HG03108 (cell line): ENCODE data around the gene PCSK7.
"Not testable (repeated sequence)": the region's sequence is repeated elsewhere in the genome, so short reads cannot be mapped to it uniquely, and the experiment has no call there.

Experiments used
- ATAC-seq: cut with Tn5 transposase; IDR thresholded peaks from one replicate; pipeline ENCODE4 v1.9.1; 2021; ENCODE audit warnings: moderate library complexity; ENCODE audit not compliant: unreplicated experiment

The PCSK7 gene, protein sequence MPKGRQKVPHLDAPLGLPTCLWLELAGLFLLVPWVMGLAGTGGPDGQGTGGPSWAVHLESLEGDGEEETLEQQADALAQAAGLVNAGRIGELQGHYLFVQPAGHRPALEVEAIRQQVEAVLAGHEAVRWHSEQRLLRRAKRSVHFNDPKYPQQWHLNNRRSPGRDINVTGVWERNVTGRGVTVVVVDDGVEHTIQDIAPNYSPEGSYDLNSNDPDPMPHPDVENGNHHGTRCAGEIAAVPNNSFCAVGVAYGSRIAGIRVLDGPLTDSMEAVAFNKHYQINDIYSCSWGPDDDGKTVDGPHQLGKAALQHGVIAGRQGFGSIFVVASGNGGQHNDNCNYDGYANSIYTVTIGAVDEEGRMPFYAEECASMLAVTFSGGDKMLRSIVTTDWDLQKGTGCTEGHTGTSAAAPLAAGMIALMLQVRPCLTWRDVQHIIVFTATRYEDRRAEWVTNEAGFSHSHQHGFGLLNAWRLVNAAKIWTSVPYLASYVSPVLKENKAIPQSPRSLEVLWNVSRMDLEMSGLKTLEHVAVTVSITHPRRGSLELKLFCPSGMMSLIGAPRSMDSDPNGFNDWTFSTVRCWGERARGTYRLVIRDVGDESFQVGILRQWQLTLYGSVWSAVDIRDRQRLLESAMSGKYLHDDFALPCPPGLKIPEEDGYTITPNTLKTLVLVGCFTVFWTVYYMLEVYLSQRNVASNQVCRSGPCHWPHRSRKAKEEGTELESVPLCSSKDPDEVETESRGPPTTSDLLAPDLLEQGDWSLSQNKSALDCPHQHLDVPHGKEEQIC

DNA sequence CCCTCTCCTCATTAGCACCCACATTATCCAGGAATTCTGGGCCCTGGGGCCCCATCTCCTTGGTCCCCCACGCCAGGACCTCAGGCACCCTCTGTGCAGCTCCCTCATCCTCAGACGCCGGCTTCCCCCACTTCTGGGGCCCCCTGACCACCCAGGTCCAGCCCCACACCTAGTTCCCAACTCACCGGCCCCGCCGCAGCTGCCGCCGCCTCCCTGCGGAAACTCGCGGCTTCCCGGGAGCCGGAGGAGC is at the start of gene PCSK7:
TSS of gene PCSK7 (minus strand) at position 232 of the 250 bp plus-strand sequence. CDS start 2,229 bp downstream, outside the sequence.
- no peak for ATAC-seq

- no peak for ATAC-seq
Measured at GRCh38 chr11:117281159-117281558, 49.3 kb upstream of the PCSK7 start.

GRCh38 chr11:117279711-117280376 is 48.0 kb upstream of the PCSK7 start:
- no peak for ATAC-seq

DNA sequence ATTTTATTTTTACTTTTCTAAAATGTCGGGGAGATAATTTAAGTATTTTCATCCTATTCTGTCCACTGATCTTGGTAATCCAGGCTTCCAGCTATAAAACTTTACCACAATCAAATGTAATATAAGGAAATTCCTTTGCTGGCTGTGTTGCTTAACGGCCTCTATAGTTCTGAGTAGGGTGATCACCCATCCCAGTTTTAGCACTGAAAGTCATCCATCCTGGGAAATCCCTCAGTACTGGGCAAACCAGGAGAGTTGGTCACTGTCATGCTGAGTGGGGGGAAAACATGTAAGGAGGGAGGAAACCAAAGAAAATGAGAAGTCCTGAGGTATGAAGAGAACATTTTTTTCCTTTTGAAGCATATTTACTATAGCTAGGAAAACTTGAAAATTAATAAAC is 46.5 kb upstream of the PCSK7 start:
- no peak for ATAC-seq

DNA sequence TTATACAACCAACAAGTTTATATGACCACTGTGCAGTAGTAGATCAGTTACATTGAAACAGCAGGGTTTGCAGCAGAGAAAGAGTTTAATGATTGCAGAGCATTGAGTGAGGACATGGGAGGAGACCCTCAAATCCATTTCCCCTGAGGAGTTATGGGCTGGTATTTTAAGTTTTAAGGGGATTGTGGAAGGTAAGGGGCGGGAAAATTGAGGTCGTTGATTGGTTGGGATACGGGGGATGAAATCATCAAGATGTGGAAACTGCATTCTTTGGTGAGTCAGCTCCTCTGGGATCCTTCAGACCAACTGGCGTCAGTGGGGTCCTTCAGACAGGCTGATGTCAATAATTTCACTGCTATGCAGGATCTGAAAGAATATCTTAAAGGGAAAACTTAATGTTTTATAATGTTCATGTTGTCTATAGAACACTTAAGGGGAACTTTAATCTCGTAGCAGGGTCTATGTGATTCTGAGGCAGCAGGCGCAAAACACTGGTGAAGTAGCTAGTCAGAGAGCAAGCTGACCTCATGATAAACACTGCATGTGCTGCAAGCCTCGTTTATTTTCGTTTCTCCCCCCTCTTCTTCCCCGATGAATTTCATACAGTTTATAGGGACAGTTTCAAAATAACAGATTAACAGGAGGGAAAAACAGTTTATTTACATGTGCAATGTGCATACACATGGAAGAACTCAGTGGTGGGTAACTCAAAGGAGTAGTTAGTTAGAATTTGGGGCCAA is 41.8 kb upstream of the PCSK7 start:
- no peak for ATAC-seq

DNA sequence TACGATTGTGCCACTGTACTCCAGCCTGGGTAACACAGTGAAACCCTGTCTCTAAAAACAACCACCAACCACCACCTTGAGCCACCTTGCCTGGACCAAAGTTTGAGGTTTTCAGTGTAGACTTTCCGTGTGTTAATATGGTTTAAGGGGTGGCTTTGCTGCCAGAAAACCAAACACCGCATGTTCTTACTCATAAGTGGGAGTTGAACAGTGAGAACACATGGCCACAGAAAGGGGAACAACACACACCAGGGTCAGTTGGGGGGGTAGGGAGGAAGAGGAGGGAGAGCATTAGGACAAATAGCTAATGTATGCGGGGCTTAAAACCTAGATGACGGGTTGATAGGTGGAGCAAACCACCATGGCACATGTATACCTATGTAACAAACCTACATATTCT is 40.3 kb upstream of the PCSK7 start:
- not testable (repeated sequence) for ATAC-seq

GRCh38 chr11:117271208-117271607 is 39.3 kb upstream of the PCSK7 start:
- ATAC-seq: no peak

DNA sequence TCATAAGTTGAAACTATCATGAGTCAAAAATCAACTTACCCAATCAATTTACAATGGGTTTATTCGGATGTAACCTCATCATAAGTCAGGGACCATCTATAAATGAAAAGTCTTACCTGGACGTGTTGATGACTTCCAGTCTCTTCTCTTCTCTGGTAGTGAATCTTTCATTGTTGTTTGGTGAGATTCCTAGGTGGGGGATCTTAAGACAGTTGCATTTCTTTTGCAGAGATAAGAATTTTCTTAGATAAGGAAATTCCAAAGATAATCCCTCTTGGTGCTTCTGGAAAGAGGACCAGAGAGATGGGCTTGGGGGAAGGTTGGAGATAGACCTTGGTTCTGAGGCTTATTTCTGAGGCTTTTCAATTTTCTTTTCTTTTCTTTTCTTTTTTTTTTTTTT is 38.0 kb upstream of the PCSK7 start:
- ATAC-seq: no peak

- no peak for ATAC-seq
Measured at GRCh38 chr11:117265745-117266144, 33.9 kb upstream of the PCSK7 start.

- not testable (repeated sequence) for ATAC-seq
Measured at GRCh38 chr11:117264624-117265323, 32.9 kb upstream of the PCSK7 start.

- ATAC-seq: no peak
Measured at GRCh38 chr11:117259417-117259816, 27.5 kb upstream of the PCSK7 start.

DNA sequence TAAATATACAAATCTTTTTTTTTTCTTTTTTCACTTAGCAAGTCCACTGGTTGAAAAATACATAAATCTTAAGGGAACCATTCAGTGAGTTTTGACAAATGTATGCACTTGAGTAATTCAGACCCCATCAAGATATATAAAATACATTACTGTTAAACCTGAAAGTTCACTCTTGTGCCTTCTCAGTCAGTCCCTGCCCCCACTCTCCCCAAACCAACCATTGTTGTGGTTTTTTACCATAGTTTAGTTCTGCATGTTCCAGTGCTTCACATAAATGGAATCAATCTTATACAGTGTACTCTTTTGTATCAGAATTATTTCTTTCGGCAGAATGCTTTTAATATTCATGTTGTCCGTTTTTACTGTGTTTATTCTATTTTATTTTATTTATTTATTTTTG is 26.7 kb upstream of the PCSK7 start:
- ATAC-seq: no peak

- ATAC-seq: no peak
Measured at GRCh38 chr11:117256573-117256972, 24.7 kb upstream of the PCSK7 start.

GRCh38 chr11:117255966-117256365 is 24.1 kb upstream of the PCSK7 start:
- ATAC-seq: no peak

GRCh38 chr11:117251506-117251905 is 19.6 kb upstream of the PCSK7 start:
- no peak for ATAC-seq

DNA sequence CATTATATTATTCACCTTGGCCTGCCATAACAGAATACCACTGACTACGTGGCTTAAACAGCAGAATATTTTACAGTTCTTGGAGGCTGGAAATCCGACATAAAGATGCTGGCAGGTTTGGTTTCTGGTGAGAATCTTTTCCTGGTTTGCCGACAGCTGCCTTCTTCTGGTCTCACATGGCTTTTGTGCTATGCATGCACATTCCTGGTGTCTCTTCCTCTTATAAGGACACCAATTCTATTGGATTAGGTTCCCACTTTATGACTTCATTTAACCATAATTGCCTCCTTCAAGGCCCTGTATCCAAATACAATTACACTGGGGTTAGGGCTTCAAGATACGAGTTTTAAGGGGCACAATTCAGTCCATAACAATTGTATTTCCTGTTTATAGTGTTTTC is 17.7 kb upstream of the PCSK7 start:
- no peak for ATAC-seq

DNA sequence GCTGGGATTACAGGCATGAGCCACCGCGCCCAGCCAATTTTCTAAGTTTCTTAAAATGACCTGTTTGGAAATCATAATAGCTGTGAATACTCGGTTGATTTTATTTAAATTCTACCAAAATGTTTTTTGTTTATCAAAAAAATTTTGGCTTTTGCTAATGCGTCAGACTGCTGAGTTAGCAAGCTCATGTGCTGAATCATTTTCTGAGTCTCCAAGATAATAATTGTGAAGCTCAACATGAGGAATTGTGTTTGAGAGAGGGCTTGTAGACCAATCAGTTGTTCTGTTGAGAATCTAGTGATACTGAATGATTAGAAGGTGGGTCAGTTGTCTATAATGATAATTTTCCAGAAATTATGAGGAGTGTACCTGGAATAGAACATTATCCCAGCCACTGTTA is 16.5 kb upstream of the PCSK7 start:
- no peak for ATAC-seq

DNA sequence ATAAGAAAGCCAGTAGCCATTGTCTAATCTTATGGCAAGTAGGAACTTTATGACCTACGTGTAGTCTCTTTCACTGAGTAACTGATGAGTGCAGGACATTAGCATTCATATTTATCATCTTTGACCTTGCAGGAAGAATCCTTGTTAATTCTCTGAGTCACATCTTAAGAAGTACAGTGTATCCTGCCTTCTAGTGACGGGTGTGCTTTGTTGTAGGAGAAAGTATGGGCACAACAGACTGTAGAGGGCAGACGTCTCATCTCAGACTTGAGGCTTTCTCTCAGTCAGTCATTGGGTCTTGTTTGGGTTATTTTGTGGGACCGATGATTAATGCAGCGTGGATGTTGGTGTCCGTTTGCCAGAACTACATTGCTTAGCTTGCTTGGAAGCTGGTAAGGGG is 7.4 kb upstream of the PCSK7 start:
- no peak for ATAC-seq

- no peak for ATAC-seq
Measured at GRCh38 chr11:117238221-117238620, 6.3 kb upstream of the PCSK7 start.

- no peak for ATAC-seq
Measured at GRCh38 chr11:117232911-117233409, 1.1 kb upstream of the PCSK7 start.
